H9 (cell line): ENCODE data around the gene EPHB2. TPM values are rescaled to one million over a fixed set of nuclear protein-coding genes. Genes with fewer than 3 reads are reported as not detected.

Experiments used
- DNase-seq: peaks from one replicate; pipeline ENCODE4 v3.0.0-alpha.2; 2017
- H2AFZ ChIP-seq: one replicate; pipeline ENCODE4 v1.6.1; 2013; ENCODE audit warnings: mild to moderate bottlenecking, low read length, control low read depth, moderate library complexity
- H2AK5ac ChIP-seq: 2 replicates; pipeline ENCODE4 v1.6.1; 2013; ENCODE audit warnings: low read length, control low read depth, mixed read lengths; ENCODE audit not compliant: insufficient read length
- H2BK120ac ChIP-seq: one replicate; pipeline ENCODE4 v1.6.1; 2013; ENCODE audit warnings: low read depth, mild to moderate bottlenecking, low read length, control low read depth, inconsistent platforms; ENCODE audit not compliant: poor library complexity, severe bottlenecking
- H2BK12ac ChIP-seq: 2 replicates; pipeline ENCODE4 v1.6.1; 2013; ENCODE audit warnings: low read length, control low read depth, mixed read lengths, low read depth; ENCODE audit not compliant: insufficient read length
- H2BK15ac ChIP-seq: 2 replicates; pipeline ENCODE4 v1.6.1; 2013; ENCODE audit warnings: low read depth, low read length, control low read depth
- H2BK20ac ChIP-seq: one replicate; pipeline ENCODE4 v1.6.1; 2013; ENCODE audit warnings: low read depth, mild to moderate bottlenecking, low read length, control low read depth, inconsistent platforms; ENCODE audit not compliant: poor library complexity, severe bottlenecking
- H2BK5ac ChIP-seq: 2 replicates; pipeline ENCODE4 v1.6.1; 2013; ENCODE audit warnings: low read length, control low read depth, mixed read lengths; ENCODE audit not compliant: insufficient read length
- H3K14ac ChIP-seq: 2 replicates; pipeline ENCODE4 v1.6.1; 2013; ENCODE audit warnings: low read length, control low read depth; ENCODE audit not compliant: insufficient read depth
- H3K18ac ChIP-seq: 2 replicates; pipeline ENCODE4 v1.6.1; 2013; ENCODE audit warnings: low read depth, mild to moderate bottlenecking, mixed read lengths, low read length, control low read depth; ENCODE audit not compliant: insufficient read length
- H3K23ac ChIP-seq: 2 replicates; pipeline ENCODE4 v1.6.1; 2013; ENCODE audit warnings: low read length, control low read depth, mixed read lengths, low read depth; ENCODE audit not compliant: insufficient read length
- H3K23me2 ChIP-seq: 2 replicates; pipeline ENCODE4 v1.6.1; 2013; ENCODE audit warnings: low read depth, mild to moderate bottlenecking, mixed read lengths, low read length, control low read depth; ENCODE audit not compliant: insufficient read length, poor library complexity, severe bottlenecking
- H3K27ac ChIP-seq: 2 replicates; pipeline ENCODE4 v1.5.1; 2013; ENCODE audit warnings: low read length, control low read depth, mixed read lengths, low read depth; ENCODE audit not compliant: insufficient read length
- H3K27me3 ChIP-seq: 2 replicates; pipeline ENCODE4 v1.6.1; 2013; ENCODE audit warnings: low read length, control low read depth, inconsistent platforms; ENCODE audit not compliant: insufficient read depth
- H3K4ac ChIP-seq: 2 replicates; pipeline ENCODE4 v1.6.1; 2013; ENCODE audit warnings: low read depth, mild to moderate bottlenecking, control low read depth, inconsistent platforms, low read length, moderate library complexity
- H3K4me1 ChIP-seq: 2 replicates; pipeline ENCODE4 v1.6.1; 2013; ENCODE audit warnings: low read length, control low read depth, inconsistent platforms; ENCODE audit not compliant: insufficient read depth
- H3K4me2 ChIP-seq: 2 replicates; pipeline ENCODE4 v1.6.1; 2013; ENCODE audit warnings: low read length, control low read depth, mixed read lengths; ENCODE audit not compliant: insufficient read length, insufficient read depth
- H3K56ac ChIP-seq: 2 replicates; pipeline ENCODE4 v1.6.1; 2013; ENCODE audit warnings: low read depth, mild to moderate bottlenecking, mixed read lengths, low read length, control low read depth; ENCODE audit not compliant: insufficient read length
- H3K79me1 ChIP-seq: 2 replicates; pipeline ENCODE4 v1.6.1; 2013; ENCODE audit warnings: low read depth, mild to moderate bottlenecking, moderate library complexity, low read length, control low read depth, inconsistent platforms; ENCODE audit not compliant: insufficient read depth, poor library complexity, severe bottlenecking
- H3K79me2 ChIP-seq: 2 replicates; pipeline ENCODE4 v1.6.1; 2013; ENCODE audit warnings: low read length, control low read depth, inconsistent platforms; ENCODE audit not compliant: insufficient read depth
- H3K9ac ChIP-seq: 2 replicates; pipeline ENCODE4 v1.6.1; 2013; ENCODE audit warnings: low read length, control low read depth, mixed read lengths; ENCODE audit not compliant: insufficient read length; ENCODE audit errors: extremely low read depth
- H3K9me3 ChIP-seq: one replicate; pipeline ENCODE4 v1.6.1; 2013; ENCODE audit warnings: low read depth, low read length, inconsistent platforms; ENCODE audit not compliant: control insufficient read depth
- H3T11ph ChIP-seq: one replicate; pipeline ENCODE4 v1.6.1; 2013; ENCODE audit warnings: mild to moderate bottlenecking, low read length, control low read depth, inconsistent platforms
- H4K20me1 ChIP-seq: one replicate; pipeline ENCODE4 v1.6.1; 2013; ENCODE audit not compliant: control insufficient read depth, insufficient read length, insufficient read depth
- H4K5ac ChIP-seq: 2 replicates; pipeline ENCODE4 v1.6.1; 2013; ENCODE audit warnings: low read depth, mild to moderate bottlenecking, mixed read lengths, low read length, control low read depth; ENCODE audit not compliant: insufficient read length
- H4K8ac ChIP-seq: replicated peaks from 2 replicates; pipeline ENCODE4 v1.6.1; 2013; ENCODE audit warnings: low read length, control low read depth, mixed read lengths, low read depth; ENCODE audit not compliant: insufficient read length
- H4K91ac ChIP-seq: 2 replicates; pipeline ENCODE4 v1.6.1; 2013; ENCODE audit warnings: low read depth, mild to moderate bottlenecking, moderate library complexity, mixed read lengths, low read length, control low read depth; ENCODE audit not compliant: insufficient read length
- H3K27ac Mint-ChIP-seq, 3 experiments: 2 replicates in 2 of 3; 3 replicates in 1 of 3; pipeline ENCODE4 v1.8.0; 2020 to 2021; ENCODE audit warnings: mixed read lengths in 3 of 3, mild to moderate bottlenecking in 1 of 3, moderate library complexity in 1 of 3
- H3K27me3 Mint-ChIP-seq: 2 replicates; pipeline ENCODE4 v1.8.0; 2021; ENCODE audit warnings: low read depth, mild to moderate bottlenecking, moderate library complexity, mixed read lengths
- H3K36me3 Mint-ChIP-seq, 3 experiments: 2 replicates in 2 of 3; 3 replicates in 1 of 3; pipeline ENCODE4 v1.8.0; 2020 to 2021; ENCODE audit warnings: low read depth in 3 of 3, mixed read lengths in 3 of 3; ENCODE audit not compliant: insufficient read depth in 1 of 3
- H3K4me1 Mint-ChIP-seq, 2 experiments: 2 replicates each; pipeline ENCODE4 v1.8.0; 2020; ENCODE audit warnings: mixed read lengths in 2 of 2
- H3K4me3 Mint-ChIP-seq, 2 experiments: 2 replicates in 1 of 2; 3 replicates in 1 of 2; pipeline ENCODE4 v1.8.0; 2020 to 2021; ENCODE audit warnings: mild to moderate bottlenecking in 2 of 2, mixed read lengths in 2 of 2, moderate library complexity in 1 of 2
- H3K9me3 Mint-ChIP-seq, 2 experiments: 2 replicates in 1 of 2; 3 replicates in 1 of 2; pipeline ENCODE4 v1.8.0; 2020; ENCODE audit warnings: mild to moderate bottlenecking in 2 of 2, mixed read lengths in 2 of 2, moderate library complexity in 1 of 2
- WGBS: extraction: QIAGEN DNeasy Blood & Tissue Kit; methylation state at CpG from one replicate; pipeline ENCODE4 v1.1.7; 2013; ENCODE audit warnings: missing lambda C conversion rate, low lambda C conversion rate, mixed read lengths; ENCODE audit not compliant: insufficient read length; ENCODE audit errors: extremely low coverage; 5-methylcytosine and 5-hydroxymethylcytosine counted together
- total RNA-seq: library from RNA; stranded (reverse); gene quantifications from 2 replicates; pipeline ENCODE4 v1.2.1, GENCODE V29; 2021
- TF ChIP-seq, protein P1 (sequence below): fragments of 200-600 bp; sonication (generic); conservative IDR thresholded peaks from 3 replicates; pipeline ENCODE4 v1.8.0; 2021; ENCODE audit warnings: antibody characterized with exemption, mild to moderate bottlenecking

Gene EPHB2
- total RNA-seq, 1 experiment from 2014 or later: 9.5 TPM

GRCh38 chr1:22839806-22840205 lies 129.2 kb downstream of the EPHB2 start:
- Histone ChIP-seq H3K14ac (no peak overlapping the region), H3K23me2 (no peaks in the 10 kb centered on the region), H3T11ph (no peak overlapping the region), H3K9ac (no peak overlapping the region), H3K79me1 (no peaks in the 10 kb centered on the region), H3K79me2 (no peaks in the 10 kb centered on the region), H4K91ac (no peak overlapping the region), H4K5ac (no peak overlapping the region), H3K4me2 (no peak overlapping the region), H3K4me1 (no peaks in the 10 kb centered on the region), H3K27me3 (no peaks in the 10 kb centered on the region), H3K56ac (no peak overlapping the region), H3K27ac (no peak overlapping the region), H2BK20ac (no peak overlapping the region), H2BK15ac (no peak overlapping the region), H3K23ac (no peak overlapping the region), H2AK5ac (no peak overlapping the region), H4K20me1 (no peaks in the 10 kb centered on the region), H2AFZ (no peak overlapping the region), H2BK12ac (no peak overlapping the region), H3K9me3 (no peaks in the 10 kb centered on the region), H4K8ac (no peak overlapping the region), H3K18ac (no peak overlapping the region), H2BK5ac (no peak overlapping the region), H3K4ac (no peak overlapping the region), H2BK120ac (no peak overlapping the region)
- TF ChIP-seq, protein P1, sequence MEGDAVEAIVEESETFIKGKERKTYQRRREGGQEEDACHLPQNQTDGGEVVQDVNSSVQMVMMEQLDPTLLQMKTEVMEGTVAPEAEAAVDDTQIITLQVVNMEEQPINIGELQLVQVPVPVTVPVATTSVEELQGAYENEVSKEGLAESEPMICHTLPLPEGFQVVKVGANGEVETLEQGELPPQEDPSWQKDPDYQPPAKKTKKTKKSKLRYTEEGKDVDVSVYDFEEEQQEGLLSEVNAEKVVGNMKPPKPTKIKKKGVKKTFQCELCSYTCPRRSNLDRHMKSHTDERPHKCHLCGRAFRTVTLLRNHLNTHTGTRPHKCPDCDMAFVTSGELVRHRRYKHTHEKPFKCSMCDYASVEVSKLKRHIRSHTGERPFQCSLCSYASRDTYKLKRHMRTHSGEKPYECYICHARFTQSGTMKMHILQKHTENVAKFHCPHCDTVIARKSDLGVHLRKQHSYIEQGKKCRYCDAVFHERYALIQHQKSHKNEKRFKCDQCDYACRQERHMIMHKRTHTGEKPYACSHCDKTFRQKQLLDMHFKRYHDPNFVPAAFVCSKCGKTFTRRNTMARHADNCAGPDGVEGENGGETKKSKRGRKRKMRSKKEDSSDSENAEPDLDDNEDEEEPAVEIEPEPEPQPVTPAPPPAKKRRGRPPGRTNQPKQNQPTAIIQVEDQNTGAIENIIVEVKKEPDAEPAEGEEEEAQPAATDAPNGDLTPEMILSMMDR: no peak
- WGBS: no CpG with 5 or more reads among the region's 6 CpGs
- H3K4me3 Mint-ChIP-seq: no peak overlapping the region
- H3K27me3 Mint-ChIP-seq: peaks cover 4% of the 10 kb centered on the region; the same call in 1 of the 2 replicates
- H3K4me1 Mint-ChIP-seq: peaks cover 10 to 29% of the 10 kb centered on the region in 2 experiments; a peak in 3 of 4 replicates
- H3K9me3 Mint-ChIP-seq: no peaks in the 10 kb centered on the region
- H3K27ac Mint-ChIP-seq: no peak overlapping the region
- H3K36me3 Mint-ChIP-seq: no peaks in the 10 kb centered on the region
- DNase-seq: no peak
